Measurements from ENCODE around the gene MICAL3.

MICAL3 gene

GRCh38 chr22:17838180-17838865 lies 186.0 kb downstream of the MICAL3 start:
- no peak for DNase-seq (ENCODE audit: low read depth)

DNA sequence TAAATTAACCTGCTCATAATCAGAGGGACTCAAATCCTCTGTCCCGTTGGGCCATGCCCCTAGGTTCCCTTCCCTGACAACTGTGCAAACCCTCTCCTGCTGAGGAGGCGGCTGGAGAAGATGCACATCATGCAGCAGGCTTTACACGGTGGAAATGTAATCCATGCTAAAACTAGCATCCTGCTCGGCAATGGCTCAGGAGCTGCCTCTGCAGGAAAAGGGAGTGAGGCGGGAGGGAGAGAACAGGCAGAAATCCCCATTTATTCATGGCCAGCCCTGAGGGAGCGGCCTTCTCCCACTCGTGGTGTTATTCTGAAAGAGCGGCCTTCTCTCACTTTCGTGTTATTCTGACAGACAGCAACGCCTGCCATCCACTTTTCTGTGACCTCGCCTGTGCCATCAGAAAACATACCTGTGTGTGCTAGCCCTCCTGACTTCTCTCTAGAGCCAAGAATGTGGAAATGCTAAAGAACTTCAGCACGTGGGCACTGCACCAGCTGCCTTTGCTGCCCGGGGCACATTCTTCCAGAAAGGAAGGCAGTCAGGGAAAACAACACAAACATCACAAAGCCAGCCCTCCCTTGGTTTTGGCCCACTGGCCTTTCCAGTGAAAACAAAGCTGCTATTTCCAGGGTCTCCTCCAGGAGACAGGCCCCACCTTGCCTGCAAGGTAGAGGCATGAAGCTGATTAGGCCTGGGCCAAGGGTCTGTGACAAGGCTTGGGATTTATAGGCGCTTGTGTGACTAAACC lies 187.2 kb downstream of the MICAL3 start:
- DNase-seq (ENCODE audit: low read depth) = no peak

DNA sequence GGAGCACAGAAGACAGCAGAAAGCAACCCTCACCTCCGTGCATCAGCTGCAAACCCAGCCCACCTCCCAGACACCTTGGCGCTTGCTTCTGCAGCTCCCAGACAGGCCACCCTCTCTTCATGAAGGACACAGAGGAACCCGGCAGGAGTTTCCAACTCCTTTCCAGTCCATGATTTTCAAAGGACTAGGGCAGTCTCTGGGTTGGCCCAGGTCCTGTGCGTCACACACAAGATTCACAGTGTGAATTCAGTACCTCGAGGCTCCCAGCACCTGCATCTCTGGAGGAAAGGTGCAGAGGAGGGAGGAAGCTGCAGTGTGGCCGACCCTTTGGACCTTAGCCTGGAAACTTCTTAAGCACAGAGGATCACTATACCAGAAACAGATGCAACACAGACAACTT lies 189.1 kb downstream of the MICAL3 start:
- no peak for DNase-seq (ENCODE audit: low read depth)

DNA sequence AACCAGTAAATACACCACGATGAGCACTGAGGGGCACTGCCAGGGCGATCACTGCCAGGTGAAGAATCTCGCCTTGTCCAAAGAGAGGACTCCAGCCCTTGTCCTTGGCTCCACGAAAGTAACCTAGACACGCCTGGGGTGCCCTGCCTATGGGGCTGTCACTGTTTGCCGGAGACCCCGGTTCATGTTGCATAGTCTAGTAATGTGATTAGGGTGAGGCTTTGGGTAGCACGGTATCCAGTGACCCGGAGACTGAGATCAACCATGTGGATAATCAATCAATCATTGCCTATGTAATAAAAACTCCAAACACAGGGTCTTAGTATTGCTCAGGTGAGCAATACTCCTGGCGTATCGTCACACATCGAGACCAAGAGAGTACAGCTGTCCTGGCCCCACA lies 190.9 kb downstream of the MICAL3 start:
- DNase-seq (ENCODE audit: low read depth) = no peak

- DNase-seq (ENCODE audit: low read depth) = no peak
These were observed 191.7 kb downstream of the MICAL3 start for GRCh38 chr22:17832665-17833064.

DNA sequence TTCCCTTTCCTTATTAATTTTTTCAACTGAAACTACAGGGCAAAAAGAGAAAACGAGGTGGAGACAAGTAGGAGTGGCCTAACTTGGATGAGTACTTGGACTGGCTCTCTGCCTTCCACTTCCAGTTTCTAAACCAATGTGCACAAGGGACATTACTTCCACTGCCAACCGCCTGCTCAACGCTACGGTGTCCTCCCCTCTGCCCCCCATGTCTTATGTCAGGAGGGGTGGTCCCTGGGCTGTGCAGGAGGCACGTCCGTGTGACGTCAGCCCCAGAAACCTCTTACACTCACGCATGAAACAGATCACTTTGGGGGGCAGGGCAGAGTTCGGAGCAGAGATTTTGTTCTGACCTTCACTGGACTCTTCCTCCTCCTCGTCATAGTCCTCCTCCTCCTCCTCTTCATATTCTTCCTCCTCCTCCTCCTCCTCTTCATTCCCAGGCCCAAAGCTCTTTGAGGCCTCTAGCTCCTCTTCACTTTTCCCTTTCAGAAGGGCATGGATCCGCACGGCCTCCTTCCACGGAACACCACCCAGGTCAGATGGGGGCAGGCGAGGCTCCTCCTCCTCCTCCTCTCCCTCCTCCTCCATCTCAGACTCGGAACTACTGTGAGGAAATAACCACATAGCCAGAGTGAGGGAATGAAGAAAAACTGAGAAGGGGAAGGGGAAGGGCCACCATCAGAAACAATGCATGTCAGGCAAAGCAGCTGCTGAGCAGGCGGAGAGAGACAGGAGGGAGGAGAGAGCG lies 192.7 kb downstream of the MICAL3 start:
- DNase-seq (ENCODE audit: low read depth) = no peak

- DNase-seq (ENCODE audit: low read depth) = peak; percentile 81
These were observed 194.1 kb downstream of the MICAL3 start for GRCh38 chr22:17830043-17830961.

GRCh38 chr22:17829695-17830042 lies 194.7 kb downstream of the MICAL3 start:
- peak; percentile 51 for DNase-seq (ENCODE audit: low read depth)

DNA sequence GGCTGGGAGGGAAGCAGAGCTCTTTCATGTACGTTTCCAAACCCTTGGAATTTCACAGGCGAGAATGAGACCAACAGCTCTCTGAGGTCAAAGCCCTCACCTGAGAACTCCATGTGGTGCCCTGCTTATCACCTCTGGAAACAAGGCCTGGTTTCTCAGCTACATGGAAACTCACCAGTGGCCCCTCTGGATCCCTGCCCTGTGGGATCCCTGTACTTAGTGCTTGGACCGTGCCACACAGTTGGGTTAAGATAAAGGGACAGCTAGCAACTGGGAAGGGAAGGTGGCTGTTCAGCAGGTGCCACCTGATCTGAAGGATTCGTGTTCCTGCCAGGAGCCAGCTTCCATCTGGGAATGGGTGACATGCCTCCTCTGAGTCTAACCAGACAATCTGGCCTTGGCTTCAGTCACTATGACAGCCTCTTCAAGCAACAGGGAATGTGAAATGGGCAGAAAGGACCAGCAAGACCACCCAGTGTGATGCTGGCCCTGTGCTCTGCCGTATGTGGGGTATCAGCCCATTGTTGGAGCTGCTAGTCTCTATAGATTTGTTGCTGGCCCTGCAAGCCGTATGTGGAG lies 195.8 kb downstream of the MICAL3 start:
- DNase-seq (ENCODE audit: low read depth) = no peak

DNA sequence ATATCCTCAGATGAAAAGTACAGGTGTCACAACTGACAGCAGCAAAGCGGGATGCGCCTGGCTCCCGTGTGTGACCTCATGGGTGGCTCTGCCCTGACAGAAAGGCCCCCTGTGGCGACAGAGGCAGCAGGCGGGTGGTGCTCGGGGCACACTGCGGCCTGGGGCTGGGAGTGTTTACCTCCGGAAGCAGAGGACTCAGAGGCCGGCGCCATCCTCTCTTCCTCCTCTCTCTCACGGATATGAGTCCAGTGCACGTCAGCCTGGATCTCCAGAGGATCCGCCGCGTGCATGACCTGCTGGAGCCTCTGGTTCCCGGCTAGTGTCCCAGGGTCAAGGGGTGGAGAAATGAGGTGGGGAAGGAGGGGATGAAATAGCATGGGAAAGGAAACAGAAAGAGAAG lies 196.9 kb downstream of the MICAL3 start:
- peak; percentile 72 for DNase-seq (ENCODE audit: low read depth)

DNA sequence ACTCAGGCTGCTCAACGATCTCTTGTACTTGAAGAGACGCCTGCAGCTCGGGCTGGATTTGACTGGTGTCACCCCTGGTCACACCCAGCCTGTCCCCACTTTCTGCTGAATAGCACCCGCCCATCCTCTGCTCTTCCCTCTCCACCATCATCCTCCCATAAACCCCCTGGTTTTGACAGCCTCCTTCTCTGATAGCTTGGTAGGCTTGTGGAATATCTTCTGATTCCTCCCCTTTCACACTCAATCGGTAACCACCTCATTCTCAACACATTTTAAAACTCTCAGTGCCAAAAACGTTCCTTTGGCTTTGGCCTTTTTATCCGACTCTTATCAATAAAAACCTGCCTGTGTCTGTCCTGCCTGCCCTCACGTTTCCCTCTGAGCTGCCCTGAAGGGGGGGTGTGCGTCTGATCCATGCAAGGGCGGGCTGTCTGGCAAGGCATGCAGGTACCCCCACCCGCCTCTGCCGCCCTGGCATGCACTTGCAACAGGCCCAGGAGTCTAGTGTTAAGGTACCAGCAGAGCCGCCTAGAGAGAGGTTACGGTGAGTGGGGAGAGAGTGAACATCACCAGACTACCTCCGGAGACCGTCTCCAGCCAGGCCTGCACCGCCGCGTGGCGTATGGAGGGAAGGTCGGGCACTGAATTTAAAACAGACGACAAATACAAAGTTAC lies 198.3 kb downstream of the MICAL3 start:
- no peak for DNase-seq (ENCODE audit: low read depth)

DNA sequence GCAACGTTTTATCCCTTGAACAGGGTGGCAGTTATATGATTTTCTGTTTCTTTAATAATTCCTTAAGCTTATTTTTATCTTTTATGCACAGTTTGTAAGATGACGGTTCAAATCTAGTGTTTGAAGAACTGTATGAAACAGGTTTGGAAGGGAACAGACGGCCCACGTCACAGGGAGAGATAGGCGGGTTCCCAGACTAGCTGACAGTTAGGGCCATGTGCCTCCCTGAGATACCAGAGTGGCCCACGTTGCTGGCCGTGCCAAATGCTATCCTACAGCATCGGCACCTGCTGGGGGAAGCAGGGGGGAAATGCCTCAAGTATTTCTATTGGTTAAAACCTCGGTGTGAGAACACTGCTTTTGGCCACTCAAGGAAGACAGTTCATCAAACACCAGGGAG lies 199.9 kb downstream of the MICAL3 start:
- DNase-seq (ENCODE audit: low read depth) = no peak

DNA sequence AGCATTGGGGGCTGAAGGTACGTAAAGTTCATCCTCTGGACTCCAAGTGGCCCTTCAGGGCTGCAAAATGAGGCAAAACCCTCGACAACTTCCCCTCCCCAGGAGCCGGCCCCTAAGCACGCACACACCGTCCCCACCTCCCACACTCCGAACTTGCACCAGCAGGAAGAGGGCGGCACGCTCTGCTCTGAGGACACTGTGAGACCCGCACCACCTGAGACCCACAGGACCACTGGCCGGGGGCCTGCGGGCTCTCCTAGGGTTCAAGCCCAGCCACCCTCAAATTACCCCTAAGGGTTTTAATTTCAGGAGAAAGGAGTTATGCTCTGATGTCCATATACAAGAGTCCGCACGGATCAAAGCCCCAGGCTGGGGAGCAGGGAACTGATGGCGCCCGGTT lies 200.4 kb downstream of the MICAL3 start:
- DNase-seq (ENCODE audit: low read depth) = no peak

GRCh38 chr22:17823226-17823625 lies 201.1 kb downstream of the MICAL3 start:
- DNase-seq (ENCODE audit: low read depth) = no peak

DNA sequence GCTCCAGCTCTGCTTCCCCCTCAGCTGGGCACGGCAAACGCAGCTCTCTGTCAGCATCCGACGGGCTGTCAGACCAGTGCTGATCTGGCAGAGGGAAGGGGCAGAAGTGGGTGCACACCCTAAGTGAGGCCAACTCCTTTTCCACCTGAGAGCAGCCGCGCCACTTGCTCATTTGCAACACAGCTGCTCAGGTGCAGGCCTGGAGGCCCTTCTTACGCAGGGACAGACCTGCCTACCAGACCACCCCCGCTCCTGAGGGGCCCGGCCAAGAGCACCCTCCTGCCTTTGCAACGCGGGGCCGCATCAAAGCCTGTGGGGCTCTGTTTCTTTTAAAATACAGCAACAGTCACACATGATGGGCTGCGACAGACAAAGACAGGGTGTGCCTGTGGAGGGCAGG lies 202.3 kb downstream of the MICAL3 start:
- no peak for DNase-seq (ENCODE audit: low read depth)

DNA sequence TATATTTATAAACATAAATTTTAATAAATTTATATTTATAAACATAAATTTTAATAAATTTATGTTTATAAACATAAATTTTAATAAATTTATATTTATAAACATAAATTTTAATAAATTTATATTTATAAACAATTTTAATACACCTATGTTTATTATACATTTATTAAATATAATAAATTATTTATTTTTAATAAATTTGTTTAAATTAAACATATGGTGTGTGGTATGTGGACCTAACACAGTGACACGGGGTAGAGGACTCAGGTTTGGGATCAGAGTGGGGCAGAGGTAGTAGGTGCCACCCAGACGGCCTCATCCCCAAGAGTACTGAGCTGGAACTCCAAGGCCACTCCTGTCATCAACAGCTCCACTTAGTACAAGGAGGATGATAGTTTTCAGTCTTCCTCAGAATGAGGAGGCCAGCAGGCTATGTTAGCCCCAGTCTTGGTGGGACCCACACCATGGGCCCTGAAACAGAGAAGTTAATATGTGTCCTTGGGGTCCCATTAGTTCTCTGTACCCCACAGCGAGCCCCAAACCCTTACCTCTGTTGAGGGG lies 203.4 kb downstream of the MICAL3 start:
- DNase-seq (ENCODE audit: low read depth) = no peak

DNA sequence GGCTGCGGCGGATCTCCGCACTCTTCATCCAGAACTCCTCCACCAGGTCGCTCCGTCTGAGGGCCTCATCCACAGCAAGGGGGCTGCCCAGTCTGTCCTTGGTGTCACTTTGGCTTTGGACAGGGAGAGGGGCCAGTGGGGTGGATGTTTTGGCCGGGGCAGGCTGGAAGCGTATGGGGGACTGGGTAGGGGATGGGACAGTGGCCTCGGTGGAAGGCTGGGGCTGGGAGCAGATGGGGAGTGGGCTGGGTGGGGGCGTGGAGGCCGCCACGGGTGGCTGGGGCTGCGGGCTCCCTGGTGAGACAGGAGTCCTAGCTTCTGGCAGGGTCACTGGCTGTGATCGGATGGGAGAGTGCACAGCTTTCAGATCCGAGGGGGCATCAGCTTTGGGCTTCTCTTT lies 205.7 kb downstream of the MICAL3 start:
- DNase-seq (ENCODE audit: low read depth) = no peak

DNA sequence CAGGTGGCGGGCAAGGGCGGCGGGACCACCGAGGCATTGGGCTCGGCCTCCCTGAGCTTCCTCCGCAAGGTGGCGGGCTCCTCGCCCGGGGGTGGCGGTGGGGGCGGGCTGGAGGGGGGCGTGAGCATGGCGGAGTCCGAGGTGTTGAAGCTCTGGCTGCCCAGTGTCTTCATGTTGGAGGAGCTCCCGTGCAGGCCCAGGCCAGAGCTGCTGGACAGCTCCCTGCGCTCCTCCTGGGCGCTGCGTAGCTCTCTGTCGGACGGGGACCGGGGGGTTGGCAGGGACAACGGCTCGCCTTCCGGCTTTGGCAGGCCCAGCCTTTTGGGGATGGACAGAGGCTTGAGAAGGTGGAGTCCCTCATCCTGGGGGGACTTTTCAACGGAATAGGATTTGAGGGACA lies 206.2 kb downstream of the MICAL3 start:
- no peak for DNase-seq (ENCODE audit: low read depth)

GRCh38 chr22:17817511-17818065 lies 206.8 kb downstream of the MICAL3 start:
- no peak for DNase-seq (ENCODE audit: low read depth)

DNA sequence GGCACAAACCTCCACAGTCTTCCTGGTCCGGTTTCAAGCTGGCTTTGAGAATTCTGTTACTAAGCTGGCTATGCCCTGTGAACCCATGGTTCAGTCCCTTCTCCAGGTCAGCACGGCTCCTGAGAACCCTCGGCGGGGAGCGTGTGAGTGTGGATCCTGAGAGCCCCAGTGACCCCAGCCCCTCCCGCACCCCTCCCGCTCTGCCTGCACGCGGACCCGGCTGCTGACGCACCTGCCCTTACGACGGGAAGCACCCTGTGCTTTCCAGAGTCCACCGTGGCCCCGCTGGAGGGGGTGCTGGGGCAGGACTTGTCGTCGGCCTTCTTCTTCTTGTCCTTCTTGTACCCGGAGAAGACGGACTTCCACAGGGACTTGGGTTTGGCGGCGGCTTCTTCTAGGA lies 207.3 kb downstream of the MICAL3 start:
- DNase-seq (ENCODE audit: low read depth) = no peak

GRCh38 chr22:17816649-17817048 lies 207.7 kb downstream of the MICAL3 start:
- no peak for DNase-seq (ENCODE audit: low read depth)

All from ELR (cell line).